GM21576 (cell line): ENCODE measurements around the gene MFSD6.
"Not testable (repeated sequence)": the region's sequence is repeated elsewhere in the genome, so short reads cannot be mapped to it uniquely, and the experiment has no call there.

Experiments used
- ATAC-seq: cut with Tn5 transposase; IDR thresholded peaks from one replicate; pipeline ENCODE4 v1.9.1; 2021; ENCODE audit warnings: mild to moderate bottlenecking, moderate library complexity; ENCODE audit not compliant: unreplicated experiment

MFSD6 gene

DNA sequence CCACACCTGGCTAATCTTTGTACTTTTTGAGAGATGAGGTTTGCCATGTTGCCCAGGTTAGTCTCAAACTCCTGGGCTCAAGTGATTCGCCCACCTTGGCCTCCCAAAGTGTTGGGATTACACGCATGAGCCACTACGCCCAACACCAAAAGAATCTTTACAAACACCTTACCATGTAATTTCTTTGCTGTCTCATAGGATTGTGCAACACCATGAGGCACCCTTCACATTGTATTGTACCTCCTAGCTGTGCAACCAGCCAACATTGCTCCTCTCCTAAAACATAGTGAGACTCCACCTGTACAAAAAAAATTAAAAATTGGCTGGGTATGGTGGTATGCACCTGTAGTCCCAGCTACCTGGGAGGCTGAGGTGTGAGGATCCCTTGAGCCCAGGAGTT is 3.1 kb upstream of the MFSD6 start:
- ATAC-seq, result no peak

DNA sequence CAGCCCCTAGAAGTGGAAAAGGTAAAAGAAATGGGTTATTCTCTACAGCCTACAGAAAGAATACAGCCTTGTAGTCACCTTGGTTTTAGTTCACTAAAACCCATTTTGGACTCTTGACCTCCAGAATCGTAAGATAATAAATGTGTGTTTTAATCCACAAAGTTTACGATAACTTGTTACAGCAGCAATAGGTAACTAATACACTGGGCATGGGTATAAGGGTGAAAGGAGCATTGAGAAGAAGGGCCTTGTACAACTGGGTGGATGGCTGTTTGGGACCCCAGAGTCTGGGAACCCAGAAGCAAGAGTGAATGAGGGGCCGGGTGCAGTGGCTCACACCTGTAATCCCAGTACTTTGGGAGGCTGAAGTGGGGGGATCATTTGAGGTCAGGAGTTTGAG is 2.2 kb upstream of the MFSD6 start:
- no peak for ATAC-seq

DNA sequence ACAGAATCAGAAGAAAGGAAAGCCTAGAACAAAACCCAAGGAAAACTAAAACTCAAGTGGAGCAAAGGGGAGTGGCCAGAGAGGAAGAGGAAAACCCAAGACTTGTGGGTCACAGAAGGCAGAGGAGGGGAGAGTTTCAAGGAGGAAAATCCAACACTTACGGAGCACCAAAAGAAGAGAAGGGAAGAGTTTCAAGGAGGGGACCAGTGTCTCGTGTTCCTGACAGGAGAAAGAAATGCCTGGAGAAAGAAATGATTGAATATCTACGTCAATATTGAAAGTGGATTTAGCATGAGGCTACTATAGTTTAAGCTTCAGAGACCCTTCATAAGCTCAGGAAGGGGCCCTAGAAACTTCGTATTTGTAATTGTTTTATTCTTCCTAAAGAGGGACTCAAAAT is 1.4 kb upstream of the MFSD6 start:
- no peak for ATAC-seq

DNA sequence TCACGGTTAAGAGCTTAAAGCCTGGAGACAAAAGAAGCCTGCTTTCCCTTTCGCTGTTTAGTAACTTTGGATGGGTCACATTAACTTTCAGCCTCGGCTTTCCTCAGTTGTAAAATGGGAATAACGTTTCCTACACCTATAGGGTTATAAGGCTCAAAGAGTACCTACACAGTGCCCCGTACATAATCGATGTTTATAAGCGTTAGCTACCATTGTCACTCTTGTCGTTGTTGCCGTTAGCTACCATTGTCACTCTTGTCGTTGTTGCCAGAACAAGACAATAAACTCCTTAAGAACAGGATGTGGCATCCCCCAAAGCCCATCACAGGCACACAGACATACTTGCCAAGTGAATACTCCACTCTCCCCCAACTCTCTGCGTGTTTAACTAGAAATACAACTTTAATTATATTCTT is 901 bp upstream of the MFSD6 start:
- no peak for ATAC-seq

DNA sequence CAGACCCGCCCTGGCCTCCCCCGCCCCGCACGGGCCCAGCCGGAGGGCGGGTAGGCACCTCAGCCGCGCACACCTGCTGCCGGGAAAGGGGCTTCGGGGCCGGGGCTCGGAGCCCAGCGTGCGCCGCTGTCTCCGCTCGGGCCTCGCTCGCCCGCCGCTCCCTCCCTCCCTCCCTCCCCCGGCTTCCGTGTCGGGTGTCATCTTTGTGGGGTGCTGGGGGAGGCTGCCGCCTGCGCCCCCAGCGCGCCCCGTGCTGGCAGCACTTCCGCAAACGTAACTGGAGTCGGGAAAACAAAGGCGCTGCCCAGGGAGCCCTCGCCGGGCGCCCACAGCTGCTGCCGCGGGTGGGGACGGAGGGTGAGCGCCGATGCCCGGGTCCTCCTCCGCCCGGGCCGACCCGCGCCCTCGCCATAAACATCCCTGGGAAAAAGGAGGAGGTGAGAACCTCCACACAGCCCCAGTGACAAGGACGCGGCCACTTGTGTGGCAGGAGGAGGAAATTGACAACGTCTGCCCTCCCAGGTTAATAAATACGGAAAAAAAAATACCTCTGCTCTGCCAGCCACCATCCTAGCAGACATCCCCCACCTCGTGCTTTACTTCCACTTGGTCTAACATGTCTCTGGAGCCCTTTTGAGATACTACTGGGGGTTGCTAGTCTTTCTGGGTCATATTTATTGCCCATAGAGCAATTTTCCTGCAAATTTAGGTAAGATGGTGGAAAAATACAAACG is 550 bp downstream of the MFSD6 start:
- peak; percentile 56 for ATAC-seq

DNA sequence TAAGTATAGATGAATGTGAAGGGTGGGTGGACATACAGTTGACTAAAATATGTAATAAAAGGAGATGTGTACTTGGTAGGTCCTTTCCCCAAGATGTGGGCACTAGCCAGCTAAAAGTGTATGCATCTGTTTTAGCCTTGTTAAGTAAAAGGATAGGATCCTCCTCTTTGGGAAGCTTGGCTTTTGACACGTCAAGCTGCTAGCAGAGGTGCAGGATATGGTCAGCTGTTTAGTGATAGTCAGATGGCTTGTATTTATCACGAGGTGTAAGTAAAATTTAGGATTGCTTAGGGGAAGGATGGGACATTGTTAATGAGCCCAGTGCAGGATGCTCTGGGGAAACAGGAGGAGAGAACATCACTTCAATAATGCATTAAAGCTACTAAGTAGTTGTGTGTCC is 1.5 kb downstream of the MFSD6 start:
- ATAC-seq, result no peak

DNA sequence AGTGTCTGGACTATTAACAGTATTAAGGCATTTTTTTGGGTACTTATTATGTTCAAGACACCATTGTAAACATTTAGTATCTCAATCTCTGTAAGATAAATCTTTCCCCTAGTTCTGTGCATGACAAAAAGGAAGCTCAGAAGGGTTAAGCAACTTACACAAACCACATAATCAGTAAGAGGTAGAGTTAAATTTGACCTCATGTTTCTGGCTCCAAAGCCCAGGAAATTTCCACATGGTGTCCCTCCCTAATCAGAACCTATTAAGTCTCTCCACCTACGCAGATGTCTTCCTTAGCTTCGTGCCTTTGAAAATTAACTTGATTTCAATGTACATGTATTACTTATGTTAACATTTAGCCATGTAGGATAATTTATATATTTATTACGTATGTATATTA is 2.0 kb downstream of the MFSD6 start:
- no peak for ATAC-seq

DNA sequence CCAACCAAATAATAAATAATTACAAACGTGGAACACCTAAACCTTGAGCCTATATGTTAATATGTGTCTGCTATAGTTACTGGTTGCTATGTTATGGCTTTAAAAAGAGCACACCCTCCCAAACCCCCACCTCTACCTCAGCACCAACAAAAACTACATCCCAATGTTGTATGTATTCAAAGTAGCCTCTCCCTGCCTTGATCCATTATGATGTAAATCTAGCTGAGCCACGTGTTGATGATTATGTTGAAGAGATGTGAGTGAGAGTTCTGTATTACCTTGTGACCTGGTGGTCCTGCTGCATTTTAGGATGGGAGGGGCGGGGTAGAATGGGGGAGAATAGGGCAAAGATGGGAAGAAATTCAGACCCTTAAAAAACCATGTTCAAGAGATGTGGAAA is 4.8 kb downstream of the MFSD6 start:
- no peak for ATAC-seq

DNA sequence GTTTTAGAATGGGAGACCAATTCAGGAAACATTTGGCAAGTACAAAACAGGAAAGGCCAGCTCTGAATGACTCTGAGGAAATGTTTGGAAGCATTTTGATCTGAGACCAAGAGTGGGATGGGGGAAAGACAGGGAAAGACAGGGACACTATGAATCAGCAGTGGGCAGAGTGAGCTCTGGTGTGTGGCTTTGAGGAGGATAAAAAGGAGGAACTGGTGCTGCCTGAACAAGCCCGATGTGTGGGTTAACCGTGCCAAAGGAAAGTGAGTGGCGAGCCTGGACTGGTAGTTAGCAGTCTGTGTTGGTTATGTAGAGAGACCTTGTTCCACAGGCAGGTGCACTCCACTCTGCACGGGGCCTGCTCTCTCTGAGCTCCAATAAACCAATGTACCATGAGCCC is 5.3 kb downstream of the MFSD6 start:
- no peak for ATAC-seq

DNA sequence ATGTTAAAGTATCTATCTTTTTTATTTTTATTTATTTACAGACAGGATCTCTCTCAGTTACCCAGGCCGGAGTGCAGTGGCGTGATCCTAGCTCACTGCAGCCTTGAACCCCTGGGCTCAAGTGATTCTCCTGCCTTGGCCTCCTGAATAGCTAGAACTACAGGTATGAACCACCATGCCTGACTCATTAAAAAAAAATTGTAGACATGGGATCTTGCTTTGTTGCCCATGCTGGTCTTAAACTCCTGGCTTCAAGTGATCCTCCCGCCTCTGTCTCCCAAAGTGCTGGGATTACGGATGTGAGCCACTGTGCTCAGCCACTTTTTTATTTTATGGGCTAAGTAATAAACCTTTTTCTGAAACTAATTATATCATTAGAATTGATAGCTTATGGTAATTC is 7.1 kb downstream of the MFSD6 start:
- no peak for ATAC-seq

DNA sequence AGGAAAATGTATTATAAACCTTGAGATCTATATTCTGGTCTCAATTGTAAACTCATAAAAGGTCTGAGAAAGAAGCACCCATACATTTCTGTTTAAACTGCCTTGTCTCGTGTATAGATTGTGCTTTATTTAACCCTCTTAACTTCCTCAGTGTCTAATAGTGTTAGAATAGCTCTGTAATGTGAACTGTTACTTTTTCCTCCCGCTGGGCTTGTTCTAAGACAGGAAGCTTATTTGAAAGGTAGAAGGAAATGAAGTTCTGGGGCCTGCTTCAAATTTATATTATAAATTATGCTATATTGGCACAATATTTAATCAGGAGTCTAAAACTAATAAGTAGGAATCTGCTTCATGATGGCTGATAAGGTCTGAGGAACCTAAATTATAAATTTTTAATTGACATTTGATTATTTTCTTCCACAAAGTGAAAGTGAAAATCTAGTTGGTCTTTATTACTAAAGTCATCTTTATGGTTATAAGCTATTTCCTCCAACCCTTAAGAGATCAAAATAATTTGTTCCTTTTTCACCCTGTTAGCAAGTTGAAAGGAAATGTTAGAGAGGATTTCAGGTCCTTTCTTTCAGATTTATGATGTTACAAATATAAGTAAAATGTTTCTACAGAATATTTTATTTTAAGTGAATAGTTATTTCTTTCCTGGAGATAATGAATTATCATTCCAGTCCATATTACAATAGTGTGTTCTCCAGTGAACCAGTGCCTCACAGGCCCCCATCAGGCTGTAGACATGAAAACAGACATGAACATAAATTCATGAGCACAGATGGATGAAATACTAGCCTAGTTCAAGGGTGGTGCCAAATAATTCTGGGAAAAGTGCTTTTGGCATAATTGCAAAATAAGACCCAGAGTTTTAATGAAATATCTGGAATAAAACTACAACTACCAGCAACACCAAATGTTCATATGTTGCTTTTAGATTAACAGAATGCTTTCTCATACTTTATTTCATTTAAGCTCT is 7.9 kb downstream of the MFSD6 start:
- peak; percentile 65 for ATAC-seq

DNA sequence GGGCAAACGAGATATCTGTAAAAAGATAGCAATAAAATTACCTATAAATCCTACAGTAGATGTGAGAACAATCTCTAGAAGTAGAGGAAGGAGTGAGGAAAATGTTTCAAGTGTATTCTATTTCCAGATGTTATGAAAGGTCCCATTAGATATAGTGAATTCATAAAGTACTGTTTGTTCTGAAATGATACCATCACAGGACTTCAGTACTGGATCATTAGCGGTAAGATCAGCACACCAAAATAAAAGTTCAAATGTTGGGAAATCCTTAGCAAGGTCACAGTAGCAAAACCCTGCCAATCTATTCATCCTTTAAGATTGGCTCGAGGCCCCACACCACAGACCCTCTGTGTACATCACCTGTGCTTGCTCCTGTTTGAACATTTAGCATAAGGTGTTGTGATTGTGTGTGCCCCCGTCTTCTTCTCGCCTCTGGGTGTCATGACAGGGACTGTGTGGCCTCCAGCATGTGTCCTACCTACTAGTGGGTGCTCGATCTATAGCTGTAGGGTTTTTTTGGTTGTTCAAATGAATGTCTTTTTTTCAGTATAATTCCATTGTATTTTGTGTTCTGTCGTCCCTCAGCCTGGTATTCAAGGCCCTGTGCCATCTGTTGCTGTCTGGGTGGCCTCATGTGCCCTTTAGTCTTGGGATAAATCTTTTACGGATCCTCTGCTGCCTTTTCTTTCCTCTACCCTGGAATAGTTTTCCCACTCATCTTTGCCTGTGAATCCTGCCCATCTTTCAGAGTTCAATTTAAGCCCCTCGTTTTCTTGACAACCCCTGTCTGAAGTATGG is 9.1 kb downstream of the MFSD6 start:
- no peak for ATAC-seq

DNA sequence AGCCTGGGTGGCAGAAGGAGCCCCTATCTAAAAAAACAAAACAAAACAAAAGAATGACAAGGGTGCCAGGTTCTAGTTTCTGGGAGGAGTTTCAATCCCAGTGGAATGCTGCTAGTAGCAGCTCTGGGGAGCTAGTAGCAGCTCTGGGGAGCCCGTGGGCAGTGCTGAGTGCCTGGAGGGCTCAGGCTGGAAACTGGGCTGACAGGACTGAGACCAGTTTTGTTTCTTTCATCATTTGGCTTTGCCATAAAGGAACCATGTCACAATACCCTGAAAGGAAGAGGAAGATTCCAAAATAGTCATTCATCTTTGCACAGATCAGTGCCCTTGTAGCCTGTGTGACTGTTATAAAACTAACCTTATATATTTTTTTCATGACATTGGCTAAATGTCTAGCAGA is 10.6 kb downstream of the MFSD6 start:
- ATAC-seq, result no peak

DNA sequence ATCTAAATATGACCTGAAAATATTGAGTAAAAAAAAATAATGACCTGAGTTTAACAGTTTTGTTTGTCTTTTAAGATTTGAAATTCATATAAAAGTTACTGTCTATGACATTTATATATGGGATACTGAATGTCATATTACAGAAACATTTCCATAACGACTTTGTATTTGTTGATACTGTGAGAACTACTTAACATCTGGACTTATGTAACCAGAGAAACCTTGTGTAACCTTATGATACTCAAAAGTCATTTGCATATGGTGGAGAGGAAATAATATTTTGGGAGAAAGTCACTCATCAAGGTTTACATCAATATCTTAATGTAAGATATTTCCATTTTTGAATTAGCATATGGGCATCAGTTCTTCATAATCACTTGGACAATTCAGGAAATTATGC is 12.6 kb downstream of the MFSD6 start:
- ATAC-seq, result no peak

DNA sequence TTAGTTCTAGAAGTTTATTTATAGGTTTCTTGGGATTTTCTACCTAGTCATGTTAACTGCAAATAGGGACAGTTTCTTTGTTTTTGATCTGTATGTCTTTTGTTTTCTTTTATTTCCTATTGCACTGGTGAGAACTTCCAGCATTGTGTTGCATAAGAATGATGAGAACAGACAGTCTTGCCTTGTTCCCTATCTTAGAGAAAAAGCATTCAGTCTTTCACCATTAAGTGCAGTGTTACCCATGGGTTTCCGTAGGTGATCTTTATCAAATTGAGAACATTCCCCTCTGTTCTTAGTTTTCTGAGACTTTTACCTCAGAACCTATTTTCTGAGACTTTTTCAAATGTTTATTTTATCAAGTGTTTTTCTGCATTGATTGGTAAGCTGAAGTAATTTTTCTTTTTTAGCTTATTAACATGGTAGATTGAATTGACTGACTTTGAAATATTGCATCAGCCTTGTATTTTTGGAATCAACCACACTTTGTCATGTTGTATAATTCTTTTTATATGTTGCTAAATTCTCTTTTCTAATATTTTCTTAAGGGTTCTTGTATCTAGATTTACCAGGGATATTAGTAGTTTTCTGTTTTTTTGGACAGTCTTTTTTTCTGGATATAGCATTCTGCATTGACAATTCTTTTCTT is 17.2 kb downstream of the MFSD6 start:
- ATAC-seq, result no peak

DNA sequence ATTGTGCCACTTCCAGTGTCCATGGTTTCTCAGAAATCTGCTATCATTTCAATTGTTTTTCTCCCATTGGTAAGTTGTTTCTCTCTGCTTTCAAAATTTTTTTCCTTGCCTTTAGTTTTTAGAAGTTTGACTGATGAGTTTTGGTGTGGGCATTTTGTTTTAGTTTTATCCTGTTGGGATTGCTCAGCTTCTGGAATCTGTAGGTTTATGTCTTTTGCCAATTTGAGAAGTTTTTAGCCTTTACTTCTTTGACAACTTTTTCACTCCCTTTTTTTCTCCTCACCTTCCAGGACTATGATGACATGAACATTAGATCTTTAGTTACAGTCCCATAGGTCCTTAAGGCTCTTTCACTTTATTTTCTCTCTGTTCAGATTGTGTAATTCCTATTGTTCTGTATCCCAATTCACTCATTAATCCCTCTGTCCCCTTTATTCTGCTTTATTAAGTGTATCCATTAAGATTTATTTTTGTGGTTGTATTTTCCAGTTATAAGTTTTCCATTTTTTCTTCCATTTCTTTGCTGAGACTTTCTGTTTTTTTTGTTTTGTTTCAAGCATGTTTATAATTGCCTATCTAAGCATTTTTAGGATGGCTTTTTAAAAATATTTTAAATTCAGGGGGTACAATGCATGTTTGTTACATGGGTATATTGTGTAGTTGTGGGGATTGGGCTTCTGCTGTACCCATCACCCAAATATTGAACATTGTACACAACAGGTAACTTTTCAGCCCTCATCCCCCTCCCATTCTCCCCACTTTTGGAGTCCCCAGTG is 17.9 kb downstream of the MFSD6 start:
- no peak for ATAC-seq

DNA sequence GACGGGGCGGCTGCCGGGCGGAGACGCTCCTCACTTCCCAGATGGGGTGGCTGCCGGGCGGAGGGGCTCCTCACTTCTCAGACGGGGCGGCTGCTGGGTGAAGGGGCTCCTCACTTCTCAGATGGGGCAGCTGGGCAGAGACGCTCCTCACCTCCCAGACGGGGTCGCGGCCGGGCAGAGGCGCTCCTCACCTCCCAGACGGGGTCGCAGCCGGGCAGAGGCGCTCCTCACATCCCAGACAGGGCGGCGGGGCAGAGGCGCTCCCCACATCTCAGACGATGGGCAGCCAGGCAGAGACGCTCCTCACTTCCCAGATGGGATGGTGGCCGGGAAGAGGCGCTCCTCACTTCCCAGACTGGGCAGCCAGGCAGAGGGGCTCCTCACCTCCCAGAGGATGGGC is 22.7 kb downstream of the MFSD6 start:
- not testable (repeated sequence) for ATAC-seq

DNA sequence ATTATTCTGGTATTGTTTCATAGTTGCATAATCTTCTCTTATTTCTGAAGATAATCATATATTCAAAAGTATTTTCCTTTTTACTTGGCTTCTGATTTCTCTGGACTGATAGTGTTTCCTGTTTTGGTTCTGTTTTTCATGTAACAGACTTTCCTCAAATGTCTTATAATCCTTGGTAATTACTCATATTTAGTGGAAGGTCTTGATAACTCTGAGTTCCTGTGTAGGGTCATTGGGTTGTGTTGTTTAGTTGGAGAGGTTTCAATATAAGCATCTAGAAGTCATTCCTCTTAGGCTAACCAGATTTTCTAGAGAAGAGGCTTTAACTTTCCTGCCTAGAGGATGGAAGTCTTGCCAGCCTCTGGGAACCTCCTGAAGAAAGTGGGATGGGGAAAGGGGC is 23.8 kb downstream of the MFSD6 start:
- no peak for ATAC-seq

DNA sequence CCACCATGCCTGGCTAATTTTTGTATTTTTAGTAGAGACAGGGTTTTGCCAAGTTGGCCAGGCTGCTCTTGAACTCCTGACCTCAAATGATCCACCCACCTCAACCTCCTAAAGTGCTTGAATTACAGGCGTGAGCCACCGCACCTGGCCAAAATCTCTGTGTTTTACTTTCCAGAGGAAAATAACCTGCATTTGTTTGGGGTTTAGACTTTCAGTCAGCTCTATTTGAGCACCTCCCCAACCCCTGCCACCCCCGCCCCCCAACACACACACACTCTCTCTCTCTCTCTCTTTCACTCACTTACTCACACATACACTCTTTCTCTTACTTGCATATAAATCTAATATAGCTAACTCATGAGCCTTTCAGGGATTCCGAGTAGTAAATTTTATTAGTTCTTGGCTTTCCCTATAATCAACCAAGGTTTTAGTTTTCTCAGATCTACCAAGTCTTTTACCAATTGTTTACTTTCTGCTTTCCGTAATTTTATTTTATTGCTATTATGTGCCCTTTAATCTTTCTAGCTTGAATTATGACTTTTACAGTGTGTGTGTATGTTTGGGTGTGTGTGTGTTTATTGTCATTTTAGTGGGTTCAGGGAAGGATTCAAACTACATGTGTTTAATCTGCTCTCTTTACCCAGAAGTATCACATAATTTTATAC is 24.5 kb downstream of the MFSD6 start:
- ATAC-seq, result no peak
